Stimulated activated CD4-positive, alpha-beta T cell treated with anti-CD3 and anti-CD28 coated beads, Interleukin-1b, Interleukin-23, amount 100 ng/mL, for 24 hours (primary cell): ENCODE data around the gene RBFOX2.

Experiments used
- DNase-seq, 4 experiments: peaks; one replicate each; pipeline ENCODE4 v3.0.0-alpha.2; 2020; ENCODE audit warnings: low read depth in 4 of 4, low spot score in 1 of 4

The RBFOX2 gene

DNA sequence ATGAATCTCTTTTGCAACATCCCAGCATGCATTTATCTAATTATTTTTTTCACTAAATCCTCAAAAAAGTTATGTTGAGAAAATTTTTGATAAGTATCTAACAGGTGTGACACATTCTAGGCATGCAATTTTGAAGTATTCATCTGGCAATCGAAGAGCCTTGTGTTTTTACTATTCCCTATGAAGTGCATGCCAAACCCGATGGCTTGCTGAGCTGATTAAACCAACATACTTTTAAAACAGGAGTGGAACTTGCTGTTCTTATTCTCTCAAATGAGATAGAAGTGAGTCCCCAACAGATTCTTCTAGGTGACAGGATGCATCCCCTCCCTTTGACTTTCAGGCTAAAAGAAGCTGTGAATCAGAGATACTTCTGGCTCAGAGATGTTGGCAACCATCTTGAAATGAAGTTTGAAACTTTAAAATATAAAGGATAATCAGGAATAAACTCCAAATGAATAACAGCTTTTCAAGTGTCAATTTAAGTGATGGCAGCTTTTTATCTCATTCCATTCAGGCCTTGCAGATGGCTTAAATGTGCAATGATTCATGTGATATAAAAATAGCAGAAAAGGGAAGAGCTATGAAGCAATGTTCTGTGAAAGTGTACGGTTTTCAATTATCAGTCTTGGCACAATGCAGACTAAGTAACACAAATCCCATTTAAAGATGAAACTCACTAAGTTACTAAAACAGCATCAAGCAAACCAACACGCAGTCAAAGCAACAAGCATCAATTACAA is 243.3 kb downstream of the RBFOX2 start:
- no peak for DNase-seq

DNA sequence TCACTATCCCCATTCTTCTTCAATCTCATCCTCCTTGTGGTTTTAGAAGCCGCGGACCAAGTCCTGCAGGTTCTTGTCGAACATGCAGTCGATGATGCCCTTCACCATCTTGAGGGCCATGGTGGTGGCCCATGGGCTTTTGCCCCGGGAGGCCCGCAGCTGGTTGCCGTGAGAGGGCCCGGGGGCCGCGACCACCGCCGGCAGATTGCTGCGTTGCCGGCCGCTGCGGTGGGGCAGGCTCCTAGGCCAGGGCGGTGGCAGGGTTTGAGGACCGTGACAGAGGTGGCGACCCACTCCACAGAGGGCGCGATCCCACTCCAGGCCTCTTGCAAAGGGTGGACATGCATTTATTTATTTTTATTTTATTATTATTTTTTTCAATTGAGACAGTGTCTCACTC is 244.0 kb downstream of the RBFOX2 start:
- DNase-seq, result no peak

DNA sequence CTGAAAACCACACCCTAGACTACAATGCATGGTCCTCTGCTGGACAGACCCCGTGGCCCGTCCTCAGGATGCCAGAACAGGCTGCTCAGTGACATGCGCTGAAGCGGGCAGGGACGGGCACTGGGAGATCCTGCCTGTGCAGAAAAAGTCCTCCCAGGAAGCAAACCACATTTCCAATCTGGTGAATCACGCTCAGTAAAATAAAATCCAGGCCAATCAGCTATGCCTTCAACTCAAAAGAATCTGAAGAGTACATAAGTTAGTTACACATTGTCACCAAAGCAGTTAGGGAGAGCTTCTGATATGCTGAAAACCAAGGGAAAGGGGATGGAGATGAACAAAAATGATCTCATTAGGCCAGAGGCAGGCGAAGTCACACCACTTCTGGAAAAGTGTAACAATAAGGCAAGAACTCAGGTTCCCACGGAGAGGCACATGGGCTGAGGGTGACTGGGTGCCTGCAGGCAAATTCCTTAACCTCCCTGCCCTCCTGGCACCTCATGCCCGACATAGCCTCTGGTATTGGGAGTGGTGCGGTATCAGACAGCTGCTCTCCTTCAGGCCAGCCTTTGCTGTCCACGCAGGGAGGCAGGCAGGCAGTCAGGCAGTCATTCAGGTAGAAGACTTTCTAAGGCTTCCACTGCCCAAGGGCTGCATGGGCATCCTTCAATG is 244.5 kb downstream of the RBFOX2 start:
- no peak for DNase-seq

DNA sequence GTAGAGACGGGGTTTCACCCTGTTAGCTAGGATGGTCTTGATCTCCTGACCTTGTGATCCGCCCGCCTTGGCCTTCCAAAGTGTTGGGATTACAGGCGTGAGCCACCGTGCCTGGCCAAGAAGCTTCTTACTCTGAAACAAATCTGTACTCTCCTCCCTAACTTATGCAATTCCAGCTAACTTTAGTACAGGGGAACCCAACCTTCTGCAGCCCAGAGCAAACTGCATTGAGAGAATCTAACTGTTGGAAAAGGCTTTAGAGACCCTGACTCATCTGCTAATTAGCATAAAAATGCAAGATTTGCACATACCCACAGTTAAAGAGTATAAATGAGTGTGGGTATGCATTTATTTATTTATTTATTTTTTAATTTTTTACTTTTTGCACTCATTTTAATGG is 246.1 kb downstream of the RBFOX2 start:
- DNase-seq, result no peak

DNA sequence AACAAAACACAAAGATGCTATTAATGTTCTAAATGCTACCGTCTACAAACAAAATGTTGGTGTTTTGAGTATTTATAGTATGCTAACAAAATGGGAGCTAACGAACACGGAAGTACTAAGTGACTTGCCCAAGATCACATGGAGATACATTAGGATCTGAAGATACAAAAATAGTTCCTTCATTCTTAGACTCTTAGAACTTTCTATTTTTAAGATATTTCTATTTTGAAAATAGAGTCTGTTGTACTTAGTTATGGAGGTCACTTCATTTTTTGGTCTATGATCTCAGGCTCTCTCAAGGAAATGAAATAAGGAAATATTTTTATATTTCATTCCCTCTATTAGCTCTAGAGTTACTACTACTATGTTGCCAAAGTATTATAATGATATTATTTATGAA is 246.7 kb downstream of the RBFOX2 start:
- no peak for DNase-seq

DNA sequence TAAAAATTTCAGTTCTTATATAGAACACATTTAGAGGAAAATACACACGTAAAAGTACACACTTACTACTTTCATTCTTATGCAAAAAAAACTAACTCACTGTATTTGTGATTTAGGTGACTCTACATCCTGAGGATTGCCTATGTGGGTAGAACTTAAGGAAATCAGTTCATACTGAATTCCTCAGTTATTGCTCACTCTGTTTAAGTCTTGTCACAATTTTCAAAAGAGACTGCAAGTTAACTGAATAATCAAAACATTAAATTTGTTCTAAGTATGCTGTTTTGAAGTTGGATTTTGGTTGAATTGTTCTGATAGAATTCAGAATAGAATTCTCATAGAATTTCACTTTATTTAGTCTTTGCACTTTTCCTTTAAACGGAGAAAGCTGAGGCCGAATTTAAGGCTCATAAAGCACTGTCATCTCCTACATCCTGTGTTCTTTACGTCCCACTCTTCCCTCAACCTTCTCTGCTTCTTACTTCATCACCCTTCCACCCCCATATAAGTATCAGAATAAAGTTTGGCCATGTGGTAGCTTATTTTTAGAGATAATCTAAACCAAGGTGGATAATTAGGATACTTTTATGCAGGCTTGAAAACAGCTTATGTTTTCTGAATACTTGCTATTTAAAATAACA is 251.2 kb downstream of the RBFOX2 start:
- DNase-seq, result no peak

DNA sequence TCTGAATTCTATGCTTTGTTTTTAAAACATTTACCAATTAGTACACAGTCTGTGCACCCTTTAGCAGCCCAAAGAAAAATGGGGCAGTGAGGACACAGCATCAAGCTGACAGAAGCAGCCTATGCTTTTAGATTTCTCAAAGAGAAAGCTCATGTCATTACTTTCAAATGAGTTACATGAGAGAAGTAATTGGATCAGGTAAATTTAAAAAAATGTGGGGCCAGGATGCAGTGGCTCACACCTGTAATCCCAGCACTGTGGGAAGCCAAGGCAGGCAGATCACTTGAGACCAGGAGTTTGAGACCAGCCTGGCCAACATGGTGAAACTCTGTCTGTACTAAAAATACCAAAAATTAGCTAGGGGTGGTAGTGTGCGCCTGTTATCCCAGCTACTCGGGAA is 253.3 kb downstream of the RBFOX2 start:
- DNase-seq, result no peak

DNA sequence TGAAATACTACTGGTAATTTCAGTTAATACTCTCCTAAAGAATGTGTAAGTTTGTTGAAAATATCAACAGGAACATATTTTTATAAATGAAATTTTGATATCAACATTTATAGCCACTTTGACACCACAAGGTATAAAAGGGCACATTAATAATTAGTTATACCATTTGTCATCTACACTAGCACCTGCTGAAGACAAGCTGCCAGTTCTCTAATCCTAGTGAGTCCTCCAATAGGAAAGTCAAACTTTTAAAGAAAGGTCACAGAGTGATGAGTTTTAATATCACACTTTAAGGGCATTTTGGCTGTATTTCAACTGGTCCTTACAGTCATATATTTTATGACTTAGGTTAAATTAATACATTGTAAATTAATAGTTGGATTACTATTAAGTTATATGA is 258.6 kb downstream of the RBFOX2 start:
- DNase-seq, result no peak

DNA sequence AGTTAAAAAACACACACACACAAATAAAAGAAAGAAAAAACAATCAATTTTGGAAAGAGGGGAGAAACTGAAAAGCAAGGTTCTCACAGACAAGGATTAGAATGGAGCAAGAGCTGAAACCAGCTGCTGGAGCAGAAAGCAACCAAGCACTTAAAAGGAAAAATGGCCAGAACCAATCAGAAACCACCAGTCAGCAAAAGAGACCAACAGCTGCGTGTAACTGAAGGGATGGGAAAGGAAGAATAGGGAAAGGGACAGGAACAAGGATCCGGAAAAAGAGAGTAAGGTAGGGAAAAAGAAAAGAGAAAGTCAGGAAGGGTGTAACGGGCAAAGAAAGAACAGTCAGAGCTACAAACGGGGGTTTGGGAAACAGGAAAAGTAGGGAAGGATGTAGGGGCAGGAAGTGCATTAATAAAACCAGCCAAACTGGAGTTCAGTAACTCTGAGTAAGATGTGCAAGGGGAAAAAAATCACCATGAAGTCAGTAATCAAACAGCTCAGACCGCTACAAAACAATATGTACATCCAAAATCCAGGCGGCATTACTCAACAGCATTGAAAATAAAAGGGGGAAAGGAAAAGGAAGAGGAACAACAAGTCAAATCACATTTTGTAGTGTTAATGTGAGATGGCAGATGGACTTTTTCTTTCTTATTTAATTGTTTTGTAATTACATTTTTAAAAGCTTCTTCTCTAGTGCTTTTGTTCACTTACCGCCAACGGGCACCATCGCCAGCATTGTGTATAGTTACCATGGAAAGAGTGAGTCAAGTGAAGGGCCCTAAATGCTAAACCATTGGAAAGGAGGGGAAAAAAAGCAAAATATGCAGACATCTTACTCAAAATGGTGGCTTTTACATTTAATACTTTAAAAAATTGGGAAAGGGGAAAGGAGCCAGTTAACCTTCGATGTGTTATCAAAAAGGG is 261.7 kb downstream of the RBFOX2 start:
- DNase-seq, result no peak

DNA sequence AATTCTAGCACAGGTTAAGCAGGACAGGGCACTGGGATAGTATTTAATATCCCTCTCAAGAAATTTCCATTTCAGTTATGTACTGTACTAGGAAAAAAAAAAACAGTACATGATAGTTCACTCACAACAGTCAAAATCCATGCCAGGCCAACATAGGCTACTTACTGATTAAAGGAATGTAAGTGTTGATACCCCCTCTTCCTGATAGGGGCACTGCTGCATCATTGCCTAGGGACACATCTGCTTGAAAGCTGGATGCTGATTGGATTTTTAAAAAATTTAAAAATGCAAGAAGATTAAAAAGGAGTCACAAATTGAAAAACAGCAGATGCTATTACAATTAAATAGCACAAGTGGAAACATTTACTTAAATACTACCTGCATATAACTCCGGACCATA is 267.6 kb downstream of the RBFOX2 start:
- no peak for DNase-seq

DNA sequence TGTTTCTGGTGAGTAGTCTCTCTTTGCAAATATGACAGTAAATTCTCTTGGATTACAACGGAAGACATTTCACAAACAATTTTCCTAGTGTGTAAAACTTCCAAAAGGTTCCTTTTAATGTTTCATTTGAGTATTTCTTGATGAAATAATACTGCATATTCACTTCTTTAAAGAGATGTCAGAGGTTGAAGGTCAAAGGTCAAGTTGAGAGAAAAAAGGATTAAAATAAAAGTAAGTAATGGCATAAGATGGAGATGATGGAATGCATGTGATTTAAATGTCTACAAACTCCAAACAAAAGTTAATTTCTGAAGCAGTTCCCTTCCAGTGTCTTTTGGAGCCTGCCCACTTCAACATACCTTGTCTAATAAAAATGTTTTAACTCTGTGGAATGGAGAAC is 270.2 kb downstream of the RBFOX2 start:
- no peak for DNase-seq

DNA sequence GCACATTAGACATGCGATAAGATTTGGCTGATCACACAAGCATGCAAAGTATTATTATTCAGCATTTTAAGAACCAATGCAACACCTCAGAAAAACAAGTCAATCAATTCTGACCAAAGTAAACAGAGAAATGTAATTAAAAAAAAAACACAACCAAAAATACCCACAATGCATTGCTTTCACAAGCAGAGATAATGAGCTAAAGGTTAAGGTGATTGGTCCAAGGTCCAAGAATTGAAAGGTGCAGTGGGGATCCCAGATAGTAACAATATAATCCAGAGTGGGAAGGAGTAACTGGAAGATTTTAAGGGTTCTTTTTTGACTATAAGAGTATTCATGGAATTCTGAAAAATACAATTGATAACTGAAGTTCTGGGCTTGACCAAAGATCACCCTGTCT is 271.9 kb downstream of the RBFOX2 start:
- no peak for DNase-seq

DNA sequence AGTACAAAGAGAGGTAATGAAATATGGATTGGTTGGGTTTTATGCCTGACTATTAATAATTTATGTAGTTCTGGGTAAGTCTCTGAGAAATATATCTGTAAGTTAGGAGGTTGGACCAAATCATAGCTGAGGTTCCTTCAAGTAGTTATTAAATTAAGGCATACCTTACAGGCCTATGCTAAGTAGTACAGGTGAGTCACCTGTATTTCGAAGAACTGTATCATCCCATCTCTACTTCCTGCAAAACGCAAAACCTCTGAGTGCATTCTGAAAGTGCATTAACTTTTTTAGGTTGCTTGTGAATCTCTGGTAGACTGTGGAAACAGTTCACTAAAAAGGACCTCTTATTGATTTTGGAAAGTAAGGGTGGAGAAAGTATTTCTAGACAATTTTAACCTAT is 273.9 kb downstream of the RBFOX2 start:
- no peak for DNase-seq

DNA sequence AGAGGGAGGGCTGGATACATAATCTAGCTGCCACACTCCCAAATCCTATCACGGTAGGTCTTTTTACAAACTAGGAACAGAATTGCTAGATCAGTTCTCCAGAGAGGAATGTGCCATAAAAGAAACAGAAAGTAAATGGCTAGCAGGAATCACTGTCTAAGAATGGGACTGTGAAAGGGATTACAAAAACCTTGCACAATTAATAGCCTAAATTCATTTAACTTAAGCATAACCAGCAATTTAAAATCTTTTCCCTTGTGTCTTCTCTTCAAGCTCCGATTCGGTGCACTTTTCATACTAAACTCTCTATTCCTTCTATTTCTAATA is 275.8 kb downstream of the RBFOX2 start:
- DNase-seq, result no peak

DNA sequence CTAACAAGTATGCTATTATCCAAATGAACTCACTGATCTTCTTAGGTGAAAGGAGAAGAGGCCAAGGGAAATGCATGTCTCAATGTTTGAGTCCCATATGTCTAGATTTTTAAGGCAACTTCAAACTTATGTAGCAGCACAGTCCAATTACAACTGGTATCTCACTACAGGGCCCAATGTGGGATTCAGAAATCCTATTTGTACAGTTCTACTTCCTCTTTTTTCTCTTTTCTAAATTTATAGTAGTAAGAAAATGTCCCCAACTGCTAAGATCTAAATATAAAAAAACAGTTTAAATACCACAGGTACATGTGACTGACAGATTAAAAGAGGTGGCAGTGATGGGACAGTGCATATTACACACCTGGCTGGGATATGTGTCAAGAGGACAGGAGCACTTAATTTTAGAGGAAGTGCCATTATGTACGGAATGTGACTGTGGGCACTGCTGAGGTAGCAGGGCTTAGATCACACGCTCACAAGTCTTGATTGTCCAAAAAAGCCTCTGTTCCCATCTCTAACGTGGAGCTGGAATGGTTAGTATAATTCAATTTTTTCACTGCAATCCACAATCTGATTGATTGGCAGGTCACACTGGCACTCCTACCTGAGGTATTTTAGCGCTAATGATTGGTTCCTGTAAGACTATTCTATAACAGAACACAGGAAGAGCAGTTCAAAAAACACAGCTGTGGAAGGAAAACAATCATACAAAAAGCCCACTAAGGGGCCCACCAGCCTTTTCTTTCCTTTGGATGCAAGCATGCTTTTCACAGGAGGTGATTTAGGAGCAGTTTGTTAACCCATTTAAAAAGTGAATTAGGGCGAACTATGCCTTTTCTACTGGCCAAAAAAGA is 276.4 kb downstream of the RBFOX2 start:
- DNase-seq, result no peak

DNA sequence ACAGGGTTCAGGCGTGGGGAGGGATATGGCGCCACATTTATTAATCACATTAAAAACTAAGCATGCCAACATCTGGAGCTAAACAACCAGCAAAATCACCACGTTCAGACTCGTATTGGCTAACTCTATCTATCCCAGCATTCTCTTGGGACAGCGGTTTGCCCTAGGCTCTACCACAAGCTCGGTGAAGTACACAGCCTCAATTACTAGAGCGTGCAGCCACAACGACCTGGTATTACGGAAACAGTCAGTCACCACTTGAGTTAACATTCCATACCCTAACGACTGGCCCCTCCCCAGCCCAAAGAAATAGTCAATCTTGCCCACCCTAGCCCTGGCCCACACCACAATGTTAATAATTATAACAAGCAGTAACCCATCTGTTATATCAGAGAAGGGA is 278.8 kb downstream of the RBFOX2 start:
- DNase-seq, result no peak

DNA sequence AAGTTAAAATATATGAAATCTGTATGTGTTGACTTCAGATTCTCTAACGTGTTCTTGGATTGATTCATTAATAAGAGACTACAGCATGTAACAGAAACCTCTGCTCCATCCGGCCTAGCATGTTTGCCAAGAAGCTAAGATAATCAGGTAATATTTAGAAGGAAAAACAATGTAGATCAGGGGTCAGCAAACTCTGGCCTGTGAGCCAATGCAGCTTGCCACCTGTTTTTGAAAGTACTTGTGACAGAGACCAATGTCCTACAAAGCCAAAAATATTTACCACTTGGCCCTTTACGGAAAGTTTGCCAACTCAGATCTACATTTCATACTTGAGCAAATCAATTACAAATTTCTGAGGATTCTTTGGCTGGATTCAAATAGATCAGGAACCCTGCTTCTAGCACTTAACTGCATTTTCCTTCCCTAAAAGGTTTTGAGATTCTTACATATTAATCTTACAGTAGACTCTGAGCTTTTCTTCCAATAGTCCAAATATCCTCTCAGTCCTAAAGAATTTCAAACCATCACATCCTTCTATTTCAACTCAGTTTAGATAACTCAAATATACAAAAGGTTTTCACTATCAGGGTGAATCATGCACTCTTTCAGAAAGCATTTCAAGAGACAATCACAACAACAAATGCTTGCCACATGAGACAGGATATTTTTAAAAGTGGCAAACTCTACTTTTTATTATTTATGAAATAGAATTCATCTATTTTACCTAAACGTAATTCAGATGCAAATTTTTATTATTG is 281.5 kb downstream of the RBFOX2 start:
- no peak for DNase-seq

DNA sequence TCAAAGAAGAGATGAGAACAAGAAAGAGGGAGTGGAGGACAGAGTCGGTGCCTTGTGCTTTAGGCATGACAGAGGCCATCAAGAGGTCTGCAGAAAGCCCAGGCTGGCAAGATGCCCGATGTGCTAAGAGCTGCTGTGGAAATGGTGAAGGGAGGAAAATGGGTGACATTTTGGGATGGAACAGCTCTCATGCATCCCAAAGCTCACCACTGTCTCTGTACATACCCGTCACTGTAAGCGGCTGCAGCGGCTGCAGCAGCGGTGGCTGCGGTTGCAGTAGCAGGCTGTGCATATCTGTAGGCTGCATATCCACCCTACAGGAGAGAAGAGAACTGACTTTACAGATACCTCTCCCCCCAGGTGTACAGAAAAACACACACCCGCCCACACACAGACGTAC is 282.4 kb downstream of the RBFOX2 start:
- no peak for DNase-seq

DNA sequence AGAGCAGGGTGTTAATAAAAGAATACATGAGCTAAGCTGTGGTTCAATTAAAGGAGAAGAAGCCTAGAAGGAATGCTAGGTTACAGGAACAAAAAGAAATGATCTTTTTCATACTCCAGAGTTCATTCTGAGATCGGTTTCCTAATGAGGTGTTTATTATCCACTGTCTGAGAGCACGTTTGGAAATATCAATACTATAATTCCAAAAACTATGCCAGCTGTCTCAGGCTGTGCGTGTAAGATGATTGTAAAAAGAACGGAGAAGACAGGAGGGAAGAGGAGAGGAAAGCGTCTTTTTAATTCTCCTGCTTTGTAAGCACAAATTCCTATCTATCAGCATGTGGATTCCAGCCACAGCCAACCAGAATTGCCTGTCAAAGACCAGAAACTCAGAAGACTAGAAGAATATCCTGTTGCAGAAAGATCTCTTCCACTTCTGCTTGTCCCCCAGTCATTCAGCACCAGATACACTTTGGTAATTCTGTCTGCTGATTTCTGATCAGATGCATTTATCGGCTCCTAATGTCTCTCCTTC is 285.2 kb downstream of the RBFOX2 start:
- no peak for DNase-seq
